ENCODE results near the gene SLC25A42. TPM values are rescaled to one million over a fixed set of nuclear protein-coding genes. Genes with fewer than 3 reads are reported as not detected.
"Not testable (repeated sequence)": the region's sequence is repeated elsewhere in the genome, so short reads cannot be mapped to it uniquely, and the experiment has no call there.

The SLC25A42 gene
- total RNA-seq, 1 experiment from 2014 or later, result 6.7 TPM

- Histone ChIP-seq H3K4me1 (replicated peaks) (no peaks in the 10 kb centered on the region), H3K27ac (no peak overlapping the region), H3K9me3 (replicated peaks) (no peaks in the 10 kb centered on the region), H3K36me3 (no peaks in the 10 kb centered on the region), H3K27me3 (replicated peaks) (no peaks in the 10 kb centered on the region), H3K4me3 (no peak overlapping the region)
- DNase-seq (ENCODE audit: low read depth in 1 of 2, low spot score in 2 of 2), result no peak
These were observed 31.9 kb downstream of the SLC25A42 start for GRCh38 chr19:19095691-19096090.

- no peaks in the 10 kb centered on the region for H3K36me3 ChIP-seq
- no peak for DNase-seq (ENCODE audit: low read depth in 1 of 2, low spot score in 2 of 2)
- no peaks in the 10 kb centered on the region for H3K4me1 ChIP-seq (replicated peaks)
- H3K27ac ChIP-seq, result no peak overlapping the region
- no peaks in the 10 kb centered on the region for H3K9me3 ChIP-seq (replicated peaks)
- H3K27me3 ChIP-seq (replicated peaks), result no peaks in the 10 kb centered on the region
- no peak overlapping the region for H3K4me3 ChIP-seq
These were observed 33.1 kb downstream of the SLC25A42 start for GRCh38 chr19:19096641-19097627.

- Histone ChIP-seq H3K27ac (no peak overlapping the region), H3K27me3 (replicated peaks) (no peaks in the 10 kb centered on the region), H3K4me1 (replicated peaks) (no peaks in the 10 kb centered on the region), H3K4me3 (no peak overlapping the region), H3K36me3 (no peaks in the 10 kb centered on the region), H3K9me3 (replicated peaks) (no peaks in the 10 kb centered on the region)
- DNase-seq (ENCODE audit: low read depth in 1 of 2, low spot score in 2 of 2), result no peak
These were observed 34.4 kb downstream of the SLC25A42 start for GRCh38 chr19:19098084-19098702.

- Histone ChIP-seq H3K9me3 (replicated peaks) (no peaks in the 10 kb centered on the region), H3K27ac (no peak overlapping the region), H3K36me3 (no peaks in the 10 kb centered on the region), H3K4me1 (replicated peaks) (no peaks in the 10 kb centered on the region), H3K27me3 (replicated peaks) (no peaks in the 10 kb centered on the region), H3K4me3 (no peak overlapping the region)
- DNase-seq (ENCODE audit: low read depth in 1 of 2, low spot score in 2 of 2), result no peak
These were observed 35.2 kb downstream of the SLC25A42 start for GRCh38 chr19:19098703-19099632.

GRCh38 chr19:19101540-19101939 is 37.7 kb downstream of the SLC25A42 start:
- Histone ChIP-seq H3K4me3 (no peak overlapping the region), H3K27ac (no peak overlapping the region), H3K36me3 (no peaks in the 10 kb centered on the region), H3K9me3 (replicated peaks) (no peaks in the 10 kb centered on the region), H3K27me3 (replicated peaks) (no peaks in the 10 kb centered on the region), H3K4me1 (replicated peaks) (no peaks in the 10 kb centered on the region)
- no peak for DNase-seq (ENCODE audit: low read depth in 1 of 2, low spot score in 2 of 2)

GRCh38 chr19:19102566-19102965 is 38.8 kb downstream of the SLC25A42 start:
- H3K4me3 ChIP-seq; H3K27me3 ChIP-seq (replicated peaks); H3K4me1 ChIP-seq (replicated peaks); DNase-seq (ENCODE audit: low read depth in 1 of 2, low spot score in 2 of 2); H3K9me3 ChIP-seq (replicated peaks); H3K36me3 ChIP-seq; H3K27ac ChIP-seq: not testable (repeated sequence)

DNA sequence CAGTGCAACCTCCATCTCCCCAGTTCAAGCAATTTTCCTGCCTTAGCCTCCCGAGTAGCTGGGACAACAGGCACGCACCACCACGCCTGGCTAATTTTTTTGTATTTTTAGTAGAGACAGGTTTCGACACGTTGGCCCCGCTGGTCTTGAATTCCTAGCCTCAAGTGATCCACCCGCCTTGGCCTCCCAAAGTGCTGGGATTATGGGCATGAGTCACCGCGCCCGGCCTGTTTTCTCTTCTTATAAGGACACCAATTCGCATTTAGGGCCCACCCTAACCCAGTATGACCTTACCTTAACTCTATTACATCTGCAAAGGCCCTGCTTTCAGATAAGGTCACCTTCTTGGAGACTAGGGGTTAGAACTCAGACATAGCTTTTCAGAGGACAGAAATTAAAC is 39.4 kb downstream of the SLC25A42 start:
- Histone ChIP-seq H3K27me3 (replicated peaks) (no peaks in the 10 kb centered on the region), H3K4me3 (no peak overlapping the region), H3K36me3 (no peaks in the 10 kb centered on the region), H3K27ac (no peak overlapping the region), H3K4me1 (replicated peaks) (no peaks in the 10 kb centered on the region), H3K9me3 (replicated peaks) (no peaks in the 10 kb centered on the region)
- no peak for DNase-seq (ENCODE audit: low read depth in 1 of 2, low spot score in 2 of 2)

GRCh38 chr19:19105365-19106055 is 41.7 kb downstream of the SLC25A42 start:
- Histone ChIP-seq H3K27me3 (replicated peaks) (no peaks in the 10 kb centered on the region), H3K36me3 (no peaks in the 10 kb centered on the region), H3K9me3 (replicated peaks) (no peaks in the 10 kb centered on the region), H3K27ac (no peak overlapping the region), H3K4me1 (replicated peaks) (no peaks in the 10 kb centered on the region), H3K4me3 (no peak overlapping the region)
- no peak for DNase-seq (ENCODE audit: low read depth in 1 of 2, low spot score in 2 of 2)

DNA sequence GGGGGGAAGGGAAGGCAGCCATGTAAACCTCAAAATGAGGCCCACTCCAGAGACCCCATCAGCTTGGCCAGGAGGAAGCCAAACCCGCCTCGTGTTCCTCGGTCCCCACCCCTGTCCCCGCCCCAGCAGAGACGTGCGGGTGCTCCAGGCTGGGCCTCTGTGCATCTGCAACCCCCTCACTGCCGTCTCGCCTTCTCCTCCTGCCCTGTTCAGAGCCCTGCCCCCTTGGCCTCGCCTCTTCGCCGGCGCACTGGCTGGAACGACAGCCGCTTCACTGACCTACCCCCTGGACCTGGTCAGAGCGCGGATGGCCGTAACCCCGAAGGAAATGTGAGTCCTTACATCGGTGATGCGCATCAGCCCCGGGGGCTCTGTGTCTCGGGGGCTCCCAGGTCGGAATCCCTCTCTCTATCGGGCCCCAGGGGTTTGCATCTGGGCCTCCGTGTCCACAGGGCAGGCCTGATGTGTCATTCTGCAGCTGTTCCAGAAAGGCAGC is 42.3 kb downstream of the SLC25A42 start:
- Histone ChIP-seq H3K9me3 (replicated peaks) (no peaks in the 10 kb centered on the region), H3K27ac (no peak overlapping the region), H3K4me3 (no peak overlapping the region), H3K36me3 (no peaks in the 10 kb centered on the region), H3K4me1 (replicated peaks) (no peaks in the 10 kb centered on the region), H3K27me3 (replicated peaks) (no peaks in the 10 kb centered on the region)
- no peak for DNase-seq (ENCODE audit: low read depth in 1 of 2, low spot score in 2 of 2)

DNA sequence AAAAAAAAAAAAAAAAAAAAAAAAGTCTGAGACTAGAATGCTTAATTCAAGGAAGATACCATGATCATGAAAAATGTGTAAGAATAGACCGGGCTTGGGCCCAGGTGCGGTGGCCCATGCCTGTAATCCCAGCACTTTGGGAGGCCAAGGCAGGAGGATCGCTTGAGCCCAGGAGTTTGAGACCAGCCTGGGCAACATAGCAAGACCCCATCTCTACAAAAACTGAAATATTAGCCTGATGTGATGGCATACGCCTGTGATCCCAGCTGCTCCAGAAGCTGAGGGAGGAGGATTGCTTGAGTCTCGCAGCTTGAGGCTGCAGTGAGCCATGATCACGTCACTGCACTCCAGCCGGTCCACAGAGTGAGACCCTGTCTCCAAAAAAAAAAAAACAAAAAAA is 43.1 kb downstream of the SLC25A42 start:
- not testable (repeated sequence) for H3K27ac ChIP-seq; DNase-seq (ENCODE audit: low read depth in 1 of 2, low spot score in 2 of 2); H3K4me1 ChIP-seq (replicated peaks); H3K36me3 ChIP-seq; H3K4me3 ChIP-seq; H3K27me3 ChIP-seq (replicated peaks); H3K9me3 ChIP-seq (replicated peaks)

DNA sequence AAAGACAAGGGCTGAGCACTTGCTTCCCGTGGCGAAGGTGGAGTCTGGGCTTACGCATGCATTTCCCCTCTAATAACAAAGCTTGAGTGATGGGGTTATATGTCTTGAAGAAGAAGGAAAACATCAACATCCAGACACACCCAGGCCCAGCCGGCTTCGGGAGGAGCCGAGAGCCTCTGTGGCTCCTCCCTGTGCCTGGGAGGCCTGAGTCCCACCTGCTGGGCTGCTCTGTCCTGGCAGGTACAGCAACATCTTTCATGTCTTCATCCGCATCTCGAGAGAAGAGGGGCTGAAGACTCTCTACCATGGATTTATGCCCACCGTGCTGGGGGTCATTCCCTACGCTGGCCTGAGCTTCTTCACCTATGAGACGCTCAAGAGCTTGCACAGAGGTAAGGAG is 43.9 kb downstream of the SLC25A42 start:
- H3K36me3 ChIP-seq, result no peaks in the 10 kb centered on the region

DNA sequence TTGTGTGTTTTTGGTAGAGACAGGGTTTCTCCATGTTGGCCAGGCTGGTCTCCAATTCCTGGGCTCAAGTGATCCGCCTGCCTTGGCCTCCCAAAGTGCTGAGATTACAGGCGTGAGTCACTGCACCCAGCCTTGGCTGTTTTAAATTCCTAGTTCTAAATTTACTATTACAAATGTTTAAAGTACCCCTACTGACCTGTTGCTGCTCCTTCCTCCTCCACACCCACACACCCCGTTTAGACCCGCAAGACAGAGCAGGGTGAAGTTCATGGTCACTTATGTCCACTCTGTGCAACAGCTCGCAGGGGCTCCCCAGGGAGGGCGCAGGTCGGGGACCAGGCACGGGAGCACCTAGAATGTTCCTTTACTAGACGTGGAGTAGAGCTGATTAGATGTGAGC is 45.8 kb downstream of the SLC25A42 start:
- no peaks in the 10 kb centered on the region for H3K9me3 ChIP-seq (replicated peaks)
- H3K27ac ChIP-seq, result no peak overlapping the region
- H3K36me3 ChIP-seq, result no peaks in the 10 kb centered on the region
- H3K4me1 ChIP-seq (replicated peaks), result peaks cover 6% of the 10 kb centered on the region
- no peak for DNase-seq (ENCODE audit: low read depth in 1 of 2, low spot score in 2 of 2)
- H3K27me3 ChIP-seq (replicated peaks), result no peaks in the 10 kb centered on the region
- H3K4me3 ChIP-seq, result no peak overlapping the region

More for the DNA sequence above, 43.9 kb downstream of the SLC25A42 start:
- Histone ChIP-seq H3K9me3 (replicated peaks) (no peaks in the 10 kb centered on the region), H3K4me3 (no peak overlapping the region), H3K4me1 (replicated peaks) (no peaks in the 10 kb centered on the region), H3K27me3 (replicated peaks) (no peaks in the 10 kb centered on the region), H3K27ac (no peak overlapping the region)
- DNase-seq (ENCODE audit: low read depth in 1 of 2, low spot score in 2 of 2), result no peak
